Lower leg skin (tissue), 3 donors: ENCODE measurements around the gene POLR3GL.

Experiments
- CTCF ChIP-seq, 3 donors: fragments of 450-650 bp; IDR thresholded peaks; one replicate each; pipeline ENCODE4 v1.5.1; 2016; ENCODE audit warnings: antibody characterized with exemption in 3 of 3, mild to moderate bottlenecking in 3 of 3, moderate library complexity in 2 of 3
- POLR2A ChIP-seq, 2 donors: fragments of 450-650 bp; IDR thresholded peaks; one replicate each; pipeline ENCODE4 v1.6.1; 2016 to 2017; ENCODE audit warnings: antibody characterized with exemption in 2 of 2, mild to moderate bottlenecking in 1 of 2, moderate library complexity in 1 of 2

- TF ChIP-seq CTCF (IDR thresholded peaks at IDR 0.05), result no peak
- no peak for TF ChIP-seq POLR2A (IDR thresholded peaks at IDR 0.05)
Measured at GRCh38 chr1:145922266-145922665, 42.2 kb upstream of the POLR3GL start.
